ENCODE data around the gene FUBP3. TPM values are rescaled to one million over a fixed set of nuclear protein-coding genes. Genes with fewer than 3 reads are reported as not detected.
"Not testable (repeated sequence)": the region's sequence is repeated elsewhere in the genome, so short reads cannot be mapped to it uniquely, and the experiment has no call there.

Gene FUBP3
- total RNA-seq, 1 experiment from 2014 or later = 52.3 TPM

- H3K4me1 ChIP-seq (replicated peaks) = no peaks in the 10 kb centered on the region
- H3K9me3 ChIP-seq (replicated peaks) = no peaks in the 10 kb centered on the region
- DNase-seq (ENCODE audit: low read depth in 1 of 2, low spot score in 2 of 2) = no peak
- H3K27ac ChIP-seq = no peak overlapping the region
- H3K36me3 ChIP-seq = no peaks in the 10 kb centered on the region
- peaks cover 6% of the 10 kb centered on the region; the same call in 1 of the 2 replicates for H3K27me3 ChIP-seq (replicated peaks)
- H3K4me3 ChIP-seq = no peak overlapping the region
These were observed 35.5 kb upstream of the FUBP3 start for GRCh38 chr9:130543859-130544258.

- Histone ChIP-seq H3K36me3 (no peaks in the 10 kb centered on the region), H3K9me3 (replicated peaks) (no peaks in the 10 kb centered on the region; the same call in 1 of the 2 replicates), H3K4me3 (no peak overlapping the region), H3K27ac (no peak overlapping the region), H3K27me3 (replicated peaks) (peaks cover 4% of the 10 kb centered on the region; the same call in 1 of the 2 replicates), H3K4me1 (replicated peaks) (no peaks in the 10 kb centered on the region)
- no peak for DNase-seq (ENCODE audit: low read depth in 1 of 2, low spot score in 2 of 2)
These were observed 35.0 kb upstream of the FUBP3 start for GRCh38 chr9:130544364-130544763.

GRCh38 chr9:130548103-130548502 lies 31.3 kb upstream of the FUBP3 start:
- Histone ChIP-seq H3K4me1 (replicated peaks) (no peaks in the 10 kb centered on the region), H3K27ac (no peak overlapping the region), H3K27me3 (replicated peaks) (no peaks in the 10 kb centered on the region; the same call in 1 of the 2 replicates), H3K36me3 (no peaks in the 10 kb centered on the region), H3K4me3 (no peak overlapping the region), H3K9me3 (replicated peaks) (no peaks in the 10 kb centered on the region; the same call in 1 of the 2 replicates)
- no peak for DNase-seq (ENCODE audit: low read depth in 1 of 2, low spot score in 2 of 2)

- Histone ChIP-seq H3K36me3 (no peaks in the 10 kb centered on the region), H3K4me3 (no peak overlapping the region), H3K9me3 (replicated peaks) (no peaks in the 10 kb centered on the region; the same call in 1 of the 2 replicates), H3K27me3 (replicated peaks) (peaks cover 3% of the 10 kb centered on the region; the same call in 1 of the 2 replicates), H3K4me1 (replicated peaks) (no peaks in the 10 kb centered on the region), H3K27ac (no peak overlapping the region)
- DNase-seq (ENCODE audit: low read depth in 1 of 2, low spot score in 2 of 2) = no peak
These were observed 30.2 kb upstream of the FUBP3 start for GRCh38 chr9:130549093-130549735.

GRCh38 chr9:130554606-130555005 lies 24.8 kb upstream of the FUBP3 start:
- no peaks in the 10 kb centered on the region for H3K4me1 ChIP-seq (replicated peaks)
- H3K27ac ChIP-seq = no peak overlapping the region
- no peaks in the 10 kb centered on the region for H3K9me3 ChIP-seq (replicated peaks)
- no peak overlapping the region for H3K4me3 ChIP-seq
- H3K27me3 ChIP-seq (replicated peaks) = peaks cover 12% of the 10 kb centered on the region; the same call in 1 of the 2 replicates
- DNase-seq (ENCODE audit: low read depth in 1 of 2, low spot score in 2 of 2) = no peak
- no peaks in the 10 kb centered on the region for H3K36me3 ChIP-seq

- no peaks in the 10 kb centered on the region for H3K9me3 ChIP-seq (replicated peaks)
- no peak for DNase-seq (ENCODE audit: low read depth in 1 of 2, low spot score in 2 of 2)
- no peaks in the 10 kb centered on the region for H3K4me1 ChIP-seq (replicated peaks)
- H3K36me3 ChIP-seq = no peaks in the 10 kb centered on the region
- no peak overlapping the region for H3K4me3 ChIP-seq
- no peak overlapping the region for H3K27ac ChIP-seq
- H3K27me3 ChIP-seq (replicated peaks) = peaks cover 12% of the 10 kb centered on the region; the same call in 1 of the 2 replicates
These were observed 24.3 kb upstream of the FUBP3 start for GRCh38 chr9:130555061-130555460.

GRCh38 chr9:130555968-130556367 lies 23.4 kb upstream of the FUBP3 start:
- Histone ChIP-seq H3K9me3 (replicated peaks) (no peaks in the 10 kb centered on the region), H3K27ac (no peak overlapping the region), H3K4me3 (no peak overlapping the region), H3K36me3 (no peaks in the 10 kb centered on the region), H3K27me3 (replicated peaks) (peaks cover 12% of the 10 kb centered on the region; the same call in 1 of the 2 replicates), H3K4me1 (replicated peaks) (no peaks in the 10 kb centered on the region)
- no peak for DNase-seq (ENCODE audit: low read depth in 1 of 2, low spot score in 2 of 2)

GRCh38 chr9:130556396-130557076 lies 22.8 kb upstream of the FUBP3 start:
- H3K4me1 ChIP-seq (replicated peaks) = no peaks in the 10 kb centered on the region
- DNase-seq (ENCODE audit: low read depth in 1 of 2, low spot score in 2 of 2) = no peak
- peaks cover 12% of the 10 kb centered on the region; the same call in 1 of the 2 replicates for H3K27me3 ChIP-seq (replicated peaks)
- no peak overlapping the region for H3K27ac ChIP-seq
- no peaks in the 10 kb centered on the region for H3K9me3 ChIP-seq (replicated peaks)
- no peaks in the 10 kb centered on the region for H3K36me3 ChIP-seq
- H3K4me3 ChIP-seq = no peak overlapping the region

GRCh38 chr9:130557077-130557468 lies 22.3 kb upstream of the FUBP3 start:
- Histone ChIP-seq H3K9me3 (replicated peaks) (no peaks in the 10 kb centered on the region), H3K4me3 (no peak overlapping the region)
- no peak for DNase-seq (ENCODE audit: low read depth in 1 of 2, low spot score in 2 of 2)

GRCh38 chr9:130561056-130561455 lies 18.3 kb upstream of the FUBP3 start:
- no peak for DNase-seq (ENCODE audit: low read depth in 1 of 2, low spot score in 2 of 2)
- Histone ChIP-seq H3K4me3 (no peak overlapping the region), H3K36me3 (no peaks in the 10 kb centered on the region), H3K27me3 (replicated peaks) (peaks cover 4% of the 10 kb centered on the region; the same call in 1 of the 2 replicates), H3K27ac (no peak overlapping the region), H3K9me3 (replicated peaks) (no peaks in the 10 kb centered on the region), H3K4me1 (replicated peaks) (no peaks in the 10 kb centered on the region)

More at GRCh38 chr9:130557077-130557468, 22.3 kb upstream of the FUBP3 start:
- Histone ChIP-seq H3K4me1 (replicated peaks) (no peaks in the 10 kb centered on the region), H3K36me3 (no peaks in the 10 kb centered on the region), H3K27ac (no peak overlapping the region), H3K27me3 (replicated peaks) (peaks cover 12% of the 10 kb centered on the region; the same call in 1 of the 2 replicates)

- H3K9me3 ChIP-seq (replicated peaks); H3K36me3 ChIP-seq; H3K27me3 ChIP-seq (replicated peaks); H3K4me1 ChIP-seq (replicated peaks); DNase-seq (ENCODE audit: low read depth in 1 of 2, low spot score in 2 of 2); H3K4me3 ChIP-seq; H3K27ac ChIP-seq: not testable (repeated sequence)
These were observed 16.9 kb upstream of the FUBP3 start for GRCh38 chr9:130562525-130562924.

GRCh38 chr9:130563797-130564196 lies 15.6 kb upstream of the FUBP3 start:
- Histone ChIP-seq H3K27me3 (replicated peaks) (no peaks in the 10 kb centered on the region), H3K4me3 (no peak overlapping the region), H3K9me3 (replicated peaks) (no peaks in the 10 kb centered on the region), H3K4me1 (replicated peaks) (no peaks in the 10 kb centered on the region), H3K36me3 (no peaks in the 10 kb centered on the region), H3K27ac (no peak overlapping the region)
- DNase-seq (ENCODE audit: low read depth in 1 of 2, low spot score in 2 of 2) = no peak

- H3K36me3 ChIP-seq = no peaks in the 10 kb centered on the region
- 0 out of 2 replicates have a peak, but pooled peaks cover 3% of the 10 kb centered on the region for H3K4me1 ChIP-seq (replicated peaks)
- H3K27me3 ChIP-seq (replicated peaks) = no peaks in the 10 kb centered on the region
- DNase-seq (ENCODE audit: low read depth in 1 of 2, low spot score in 2 of 2) = no peak
- no peak overlapping the region for H3K27ac ChIP-seq
- no peaks in the 10 kb centered on the region for H3K9me3 ChIP-seq (replicated peaks)
- no peak overlapping the region for H3K4me3 ChIP-seq
These were observed 13.6 kb upstream of the FUBP3 start for GRCh38 chr9:130565792-130566191.

GRCh38 chr9:130570208-130570607 lies 9.2 kb upstream of the FUBP3 start:
- Histone ChIP-seq H3K27me3 (replicated peaks) (no peaks in the 10 kb centered on the region), H3K36me3 (no peaks in the 10 kb centered on the region), H3K4me3 (no peak overlapping the region), H3K27ac (no peak overlapping the region), H3K4me1 (replicated peaks) (0 out of 2 replicates have a peak, but pooled peaks cover 3% of the 10 kb centered on the region), H3K9me3 (replicated peaks) (no peaks in the 10 kb centered on the region)
- DNase-seq (ENCODE audit: low read depth in 1 of 2, low spot score in 2 of 2) = peak; percentile 10 to 47
